Panc1 (cell line): ENCODE results near the gene EIF4E1B.

Source experiments
- TCF7L2 ChIP-seq: IDR thresholded peaks from 2 replicates; pipeline ENCODE4 v1.6.1; 2011; ENCODE audit warnings: mild to moderate bottlenecking, low read depth, low read length, inconsistent platforms
- TF ChIP-seq, protein P1 (sequence below): fragments of 450-650 bp; IDR thresholded peaks from 2 replicates; pipeline ENCODE4 v1.5.1; 2017; ENCODE audit warnings: mild to moderate bottlenecking
- TF ChIP-seq, protein P2 (sequence below), 2 experiments: IDR thresholded peaks; 2 replicates each; pipeline ENCODE4 v1.6.1; 2011 to 2012; ENCODE audit warnings: low read depth in 2 of 2, control low read depth in 1 of 2, low read length in 1 of 2, mild to moderate bottlenecking in 1 of 2, moderate library complexity in 1 of 2; ENCODE audit not compliant: insufficient read depth in 1 of 2

- TF ChIP-seq, protein P1, sequence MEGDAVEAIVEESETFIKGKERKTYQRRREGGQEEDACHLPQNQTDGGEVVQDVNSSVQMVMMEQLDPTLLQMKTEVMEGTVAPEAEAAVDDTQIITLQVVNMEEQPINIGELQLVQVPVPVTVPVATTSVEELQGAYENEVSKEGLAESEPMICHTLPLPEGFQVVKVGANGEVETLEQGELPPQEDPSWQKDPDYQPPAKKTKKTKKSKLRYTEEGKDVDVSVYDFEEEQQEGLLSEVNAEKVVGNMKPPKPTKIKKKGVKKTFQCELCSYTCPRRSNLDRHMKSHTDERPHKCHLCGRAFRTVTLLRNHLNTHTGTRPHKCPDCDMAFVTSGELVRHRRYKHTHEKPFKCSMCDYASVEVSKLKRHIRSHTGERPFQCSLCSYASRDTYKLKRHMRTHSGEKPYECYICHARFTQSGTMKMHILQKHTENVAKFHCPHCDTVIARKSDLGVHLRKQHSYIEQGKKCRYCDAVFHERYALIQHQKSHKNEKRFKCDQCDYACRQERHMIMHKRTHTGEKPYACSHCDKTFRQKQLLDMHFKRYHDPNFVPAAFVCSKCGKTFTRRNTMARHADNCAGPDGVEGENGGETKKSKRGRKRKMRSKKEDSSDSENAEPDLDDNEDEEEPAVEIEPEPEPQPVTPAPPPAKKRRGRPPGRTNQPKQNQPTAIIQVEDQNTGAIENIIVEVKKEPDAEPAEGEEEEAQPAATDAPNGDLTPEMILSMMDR: no peak; the same call in 1 of the 2 replicates
- TF ChIP-seq, protein P2, sequence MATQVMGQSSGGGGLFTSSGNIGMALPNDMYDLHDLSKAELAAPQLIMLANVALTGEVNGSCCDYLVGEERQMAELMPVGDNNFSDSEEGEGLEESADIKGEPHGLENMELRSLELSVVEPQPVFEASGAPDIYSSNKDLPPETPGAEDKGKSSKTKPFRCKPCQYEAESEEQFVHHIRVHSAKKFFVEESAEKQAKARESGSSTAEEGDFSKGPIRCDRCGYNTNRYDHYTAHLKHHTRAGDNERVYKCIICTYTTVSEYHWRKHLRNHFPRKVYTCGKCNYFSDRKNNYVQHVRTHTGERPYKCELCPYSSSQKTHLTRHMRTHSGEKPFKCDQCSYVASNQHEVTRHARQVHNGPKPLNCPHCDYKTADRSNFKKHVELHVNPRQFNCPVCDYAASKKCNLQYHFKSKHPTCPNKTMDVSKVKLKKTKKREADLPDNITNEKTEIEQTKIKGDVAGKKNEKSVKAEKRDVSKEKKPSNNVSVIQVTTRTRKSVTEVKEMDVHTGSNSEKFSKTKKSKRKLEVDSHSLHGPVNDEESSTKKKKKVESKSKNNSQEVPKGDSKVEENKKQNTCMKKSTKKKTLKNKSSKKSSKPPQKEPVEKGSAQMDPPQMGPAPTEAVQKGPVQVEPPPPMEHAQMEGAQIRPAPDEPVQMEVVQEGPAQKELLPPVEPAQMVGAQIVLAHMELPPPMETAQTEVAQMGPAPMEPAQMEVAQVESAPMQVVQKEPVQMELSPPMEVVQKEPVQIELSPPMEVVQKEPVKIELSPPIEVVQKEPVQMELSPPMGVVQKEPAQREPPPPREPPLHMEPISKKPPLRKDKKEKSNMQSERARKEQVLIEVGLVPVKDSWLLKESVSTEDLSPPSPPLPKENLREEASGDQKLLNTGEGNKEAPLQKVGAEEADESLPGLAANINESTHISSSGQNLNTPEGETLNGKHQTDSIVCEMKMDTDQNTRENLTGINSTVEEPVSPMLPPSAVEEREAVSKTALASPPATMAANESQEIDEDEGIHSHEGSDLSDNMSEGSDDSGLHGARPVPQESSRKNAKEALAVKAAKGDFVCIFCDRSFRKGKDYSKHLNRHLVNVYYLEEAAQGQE (IDR thresholded peaks at IDR 0.05; ENCODE audit: insufficient read depth in 1 of 2, low read depth in 2 of 2, low read length in 1 of 2): no peak
- no peak for TF ChIP-seq TCF7L2
Observed at GRCh38 chr5:176675676-176676360, 45.3 kb downstream of the EIF4E1B start.
